Peyer's patch (tissue), 4 donors: Measurements from ENCODE around the gene NXPH1. TPM values are rescaled to one million over a fixed set of nuclear protein-coding genes. Genes with fewer than 3 reads are reported as not detected.

Experiments used
- DNase-seq, 3 donors: peaks; one replicate each; pipeline ENCODE4 v3.0.0-alpha.2; 2017 to 2019
- H3K27ac ChIP-seq, 4 donors: fragments of 200-600 bp; sonication (generic); one replicate each; pipeline ENCODE4 v1.5.1; 2016 to 2019
- H3K27me3 ChIP-seq, 2 donors: fragments of 200-600 bp; sonication (generic); one replicate each; pipeline ENCODE4 v1.5.1; 2019
- H3K36me3 ChIP-seq, 3 donors: fragments of 200-600 bp; sonication (generic); one replicate each; pipeline ENCODE4 v1.5.1; 2016 to 2019
- H3K4me1 ChIP-seq, 4 donors: fragments of 200-600 bp; sonication (generic); one replicate each; pipeline ENCODE4 v1.5.1; 2016 to 2019
- H3K4me3 ChIP-seq, 4 donors: fragments of 200-600 bp; sonication (generic); 1 replicate in 3 of 4; 2 replicates in 1 of 4; pipeline ENCODE4 v1.5.1; 2016 to 2019; ENCODE audit warnings: mild to moderate bottlenecking in 1 of 4
- H3K9me3 ChIP-seq, 4 donors: fragments of 200-600 bp; sonication (generic); one replicate each; pipeline ENCODE4 v1.5.1; 2016 to 2019; ENCODE audit warnings: mild to moderate bottlenecking in 1 of 4
- CTCF ChIP-seq, 6 experiments: fragments of 450-650 bp in 4 of 6; fragments of 200-600 bp in 2 of 6; sonication (generic) in 1 of 6; IDR thresholded peaks; one replicate each; pipeline ENCODE4 v1.5.1; 2017 to 2019; ENCODE audit warnings: antibody characterized with exemption in 6 of 6, mild to moderate bottlenecking in 3 of 6, moderate library complexity in 1 of 6
- POLR2A ChIP-seq, 2 donors: fragments of 450-650 bp; IDR thresholded peaks; one replicate each; pipeline ENCODE4 v1.5.1; 2017; ENCODE audit warnings: antibody characterized with exemption in 2 of 2, mild to moderate bottlenecking in 2 of 2, moderate library complexity in 2 of 2
- total RNA-seq, 4 donors: library from RNA; depleted of rRNA; stranded (reverse); fragments of >200 nt; gene quantifications; one replicate each; pipeline ENCODE4 v1.1.0, GENCODE V29; 2016

The NXPH1 gene
- total RNA-seq, 4 donors from 2014 or later, result not detected

GRCh38 chr7:8590791-8591190 is 157.4 kb downstream of the NXPH1 start:
- Histone ChIP-seq H3K27ac (no peak overlapping the region), H3K4me3 (no peak overlapping the region), H3K4me1 (no peaks in the 10 kb centered on the region), H3K27me3 (no peaks in the 10 kb centered on the region), H3K36me3 (no peaks in the 10 kb centered on the region), H3K9me3 (no peaks in the 10 kb centered on the region)
- TF ChIP-seq CTCF (IDR thresholded peaks at IDR 0.05) (no peak), POLR2A (IDR thresholded peaks at IDR 0.05) (no peak)
- DNase-seq, result no peak

GRCh38 chr7:8591289-8591688 is 157.9 kb downstream of the NXPH1 start:
- Histone ChIP-seq H3K4me1 (no peaks in the 10 kb centered on the region), H3K27ac (no peak overlapping the region), H3K4me3 (no peak overlapping the region), H3K27me3 (no peaks in the 10 kb centered on the region), H3K9me3 (no peaks in the 10 kb centered on the region), H3K36me3 (no peaks in the 10 kb centered on the region)
- TF ChIP-seq CTCF (IDR thresholded peaks at IDR 0.05) (no peak), POLR2A (IDR thresholded peaks at IDR 0.05) (no peak)
- DNase-seq, result no peak

GRCh38 chr7:8592167-8592566 is 158.8 kb downstream of the NXPH1 start:
- no peak for DNase-seq
- H3K27ac ChIP-seq, result no peak overlapping the region
- H3K27me3 ChIP-seq, result no peaks in the 10 kb centered on the region
- H3K4me1 ChIP-seq, result no peaks in the 10 kb centered on the region
- TF ChIP-seq POLR2A (IDR thresholded peaks at IDR 0.05), result no peak
- no peak for TF ChIP-seq CTCF (IDR thresholded peaks at IDR 0.05)
- H3K4me3 ChIP-seq, result no peak overlapping the region
- no peaks in the 10 kb centered on the region for H3K36me3 ChIP-seq
- no peaks in the 10 kb centered on the region for H3K9me3 ChIP-seq

GRCh38 chr7:8594115-8594514 is 160.7 kb downstream of the NXPH1 start:
- Histone ChIP-seq H3K4me3 (no peak overlapping the region), H3K9me3 (no peaks in the 10 kb centered on the region), H3K4me1 (no peaks in the 10 kb centered on the region), H3K27ac (no peak overlapping the region), H3K36me3 (no peaks in the 10 kb centered on the region), H3K27me3 (no peaks in the 10 kb centered on the region)
- DNase-seq, result no peak
- TF ChIP-seq POLR2A (IDR thresholded peaks at IDR 0.05) (no peak), CTCF (IDR thresholded peaks at IDR 0.05) (no peak)

- no peak overlapping the region for H3K4me3 ChIP-seq
- no peaks in the 10 kb centered on the region for H3K27me3 ChIP-seq
- H3K4me1 ChIP-seq, result no peaks in the 10 kb centered on the region
- H3K27ac ChIP-seq, result no peak overlapping the region
- H3K36me3 ChIP-seq, result no peaks in the 10 kb centered on the region
- H3K9me3 ChIP-seq, result no peaks in the 10 kb centered on the region
- TF ChIP-seq POLR2A (IDR thresholded peaks at IDR 0.05), result no peak
- no peak for TF ChIP-seq CTCF (IDR thresholded peaks at IDR 0.05)
- no peak for DNase-seq
These were observed 164.2 kb downstream of the NXPH1 start for GRCh38 chr7:8597565-8597964.

- Histone ChIP-seq H3K27me3 (no peaks in the 10 kb centered on the region), H3K36me3 (no peaks in the 10 kb centered on the region), H3K4me1 (no peaks in the 10 kb centered on the region), H3K27ac (no peak overlapping the region), H3K4me3 (no peak overlapping the region), H3K9me3 (no peaks in the 10 kb centered on the region)
- no peak for DNase-seq
- no peak for TF ChIP-seq POLR2A (IDR thresholded peaks at IDR 0.05)
- TF ChIP-seq CTCF (IDR thresholded peaks at IDR 0.05), result no peak
These were observed 167.7 kb downstream of the NXPH1 start for GRCh38 chr7:8601121-8601520.
